Activated CD4-positive, alpha-beta memory T cell treated with anti-CD3 and anti-CD28 coated beads, Interleukin-2, amount 10 ng/mL, durations not matched to agents 7 days and 5 days (primary cell): ENCODE measurements around the gene CAPZB. TPM values are rescaled to one million over a fixed set of nuclear protein-coding genes. Genes with fewer than 3 reads are reported as not detected.
A peak's percentile ranks its signal among the peaks of the same experiment; 100 is the strongest.

Experiments used
- CTCF ChIA-PET: fragments of 350-600 bp; sonication (Branson Sonifier 250); formaldehyde crosslinking; loops from one replicate; lab custom pipeline; 2021; ENCODE audit warnings: antibody characterized with exemption, inconsistent platforms; lab: Charles Lee
- POLR2A ChIA-PET: fragments of 350-600 bp; sonication (Branson Sonifier 250); formaldehyde crosslinking; loops from one replicate; lab custom pipeline; 2021; ENCODE audit warnings: antibody characterized with exemption; lab: Charles Lee
- DNase-seq: peaks from one replicate; pipeline ENCODE4 v3.0.0-alpha.2; 2020
- H3K27ac Mint-ChIP-seq: one replicate; pipeline ENCODE4 v1.8.0; 2021; ENCODE audit warnings: mild to moderate bottlenecking, mixed read lengths
- H3K27me3 Mint-ChIP-seq: one replicate; pipeline ENCODE4 v1.8.0; 2021; ENCODE audit warnings: mixed read lengths
- H3K36me3 Mint-ChIP-seq: one replicate; pipeline ENCODE4 v1.8.0; 2021; ENCODE audit warnings: low read depth, mixed read lengths
- H3K4me1 Mint-ChIP-seq: one replicate; pipeline ENCODE4 v1.8.0; 2021; ENCODE audit warnings: mixed read lengths
- H3K4me3 Mint-ChIP-seq: one replicate; pipeline ENCODE4 v1.8.0; 2021; ENCODE audit warnings: mild to moderate bottlenecking, mixed read lengths
- H3K9me3 Mint-ChIP-seq: one replicate; pipeline ENCODE4 v1.8.0; 2021; ENCODE audit warnings: mixed read lengths
- total RNA-seq, 2 experiments: library from RNA; stranded (reverse); gene quantifications; one replicate each; pipeline ENCODE4 v1.2.3, GENCODE V29; 2021

CAPZB gene
- total RNA-seq, 2 experiments from 2014 or later, result 537 to 565 TPM

- POLR2A ChIA-PET, result interaction anchor here (0.7 to 1.9 kb wide), 14 partner anchors 10 to 256 kb away, joined by 3 to 11 read pairs (median 4); partner anchors contain the start of gene CAPZB
- no peaks in the 10 kb centered on the region for H3K9me3 Mint-ChIP-seq
- H3K36me3 Mint-ChIP-seq, result peaks cover 12% of the 10 kb centered on the region
- peak overlapping the region; percentile 93 for H3K27ac Mint-ChIP-seq
- DNase-seq, result no peak
- peak overlapping the region; percentile 64 for H3K4me3 Mint-ChIP-seq
- H3K4me1 Mint-ChIP-seq, result peaks cover 71% of the 10 kb centered on the region
- no peaks in the 10 kb centered on the region for H3K27me3 Mint-ChIP-seq
- CTCF ChIA-PET, result interaction anchor here (0.7 to 4.4 kb wide), 16 partner anchors 9 to 271 kb away, joined by 3 to 35 read pairs (median 4); partner anchors contain the start of genes CAPZB and NBL1
Observed at GRCh38 chr1:19391596-19391981, 93.8 kb downstream of the CAPZB start.

- peaks cover 12% of the 10 kb centered on the region for H3K36me3 Mint-ChIP-seq
- H3K4me1 Mint-ChIP-seq, result peaks cover 71% of the 10 kb centered on the region
- no peaks in the 10 kb centered on the region for H3K9me3 Mint-ChIP-seq
- no peaks in the 10 kb centered on the region for H3K27me3 Mint-ChIP-seq
- H3K4me3 Mint-ChIP-seq, result peak overlapping the region; percentile 64
- H3K27ac Mint-ChIP-seq, result peak overlapping the region; percentile 93
- DNase-seq, result peak; percentile 67
- POLR2A ChIA-PET, result interaction anchor here (0.7 to 1.9 kb wide), 19 partner anchors 9 to 256 kb away, joined by 3 to 11 read pairs (median 4); partner anchors contain the start of genes CAPZB and UBR4
- CTCF ChIA-PET, result interaction anchor here (0.7 to 4.4 kb wide), 28 partner anchors 10 to 271 kb away, joined by 3 to 35 read pairs (median 4); partner anchors contain the start of genes CAPZB and NBL1
Observed at GRCh38 chr1:19390901-19391595, 94.3 kb downstream of the CAPZB start.

GRCh38 chr1:19390166-19390850, 95.0 kb downstream of the CAPZB start:
- H3K4me3 Mint-ChIP-seq, result peak overlapping the region; percentile 64
- peaks cover 67% of the 10 kb centered on the region for H3K4me1 Mint-ChIP-seq
- ChIA-PET CTCF (interaction anchor here (0.7 to 4.4 kb wide), 28 partner anchors 10 to 272 kb away, joined by 3 to 35 read pairs (median 4); partner anchors contain the start of genes CAPZB and NBL1), POLR2A (interaction anchor here (0.8 to 1.9 kb wide), 18 partner anchors 9 to 257 kb away, joined by 3 to 11 read pairs (median 4); partner anchors contain the start of genes CAPZB and UBR4)
- no peak for DNase-seq
- H3K27me3 Mint-ChIP-seq, result no peaks in the 10 kb centered on the region
- peaks cover 17% of the 10 kb centered on the region for H3K36me3 Mint-ChIP-seq
- H3K27ac Mint-ChIP-seq, result peak overlapping the region; percentile 93
- H3K9me3 Mint-ChIP-seq, result no peaks in the 10 kb centered on the region

GRCh38 chr1:19388980-19389379, 96.4 kb downstream of the CAPZB start:
- H3K4me3 Mint-ChIP-seq, result no peak overlapping the region
- peaks cover 28% of the 10 kb centered on the region for H3K36me3 Mint-ChIP-seq
- H3K27me3 Mint-ChIP-seq, result no peaks in the 10 kb centered on the region
- no peak for DNase-seq
- H3K27ac Mint-ChIP-seq, result no peak overlapping the region
- H3K4me1 Mint-ChIP-seq, result peaks cover 59% of the 10 kb centered on the region
- no peaks in the 10 kb centered on the region for H3K9me3 Mint-ChIP-seq
- POLR2A ChIA-PET, result no interaction called here
- CTCF ChIA-PET, result no interaction called here

GRCh38 chr1:19387045-19387467, 98.3 kb downstream of the CAPZB start:
- ChIA-PET CTCF (no interaction called here), POLR2A (interaction anchor here (1.1 kb wide), 1 partner anchor 100 kb away, joined by 3 read pairs; no protein-coding TSS in a partner anchor)
- Mint-ChIP-seq H3K4me1 (peaks cover 46% of the 10 kb centered on the region), H3K36me3 (peaks cover 35% of the 10 kb centered on the region), H3K4me3 (no peak overlapping the region), H3K27ac (peak overlapping the region; percentile 6), H3K27me3 (no peaks in the 10 kb centered on the region), H3K9me3 (no peaks in the 10 kb centered on the region)
- DNase-seq, result no peak

- Mint-ChIP-seq H3K27ac (no peak overlapping the region), H3K27me3 (no peaks in the 10 kb centered on the region), H3K4me3 (no peak overlapping the region), H3K36me3 (peaks cover 43% of the 10 kb centered on the region), H3K9me3 (no peaks in the 10 kb centered on the region), H3K4me1 (peaks cover 36% of the 10 kb centered on the region)
- ChIA-PET CTCF (no interaction called here), POLR2A (interaction anchor here (1.0 kb wide), 1 partner anchor 100 kb away, joined by 3 read pairs; no protein-coding TSS in a partner anchor)
- DNase-seq, result no peak
Observed at GRCh38 chr1:19385869-19386591, 99.3 kb downstream of the CAPZB start.

GRCh38 chr1:19385221-19385620, 100.1 kb downstream of the CAPZB start:
- H3K9me3 Mint-ChIP-seq, result no peaks in the 10 kb centered on the region
- no peak overlapping the region for H3K4me3 Mint-ChIP-seq
- H3K36me3 Mint-ChIP-seq, result peaks cover 47% of the 10 kb centered on the region
- H3K4me1 Mint-ChIP-seq, result peaks cover 28% of the 10 kb centered on the region
- H3K27me3 Mint-ChIP-seq, result no peaks in the 10 kb centered on the region
- H3K27ac Mint-ChIP-seq, result no peak overlapping the region
- no peak for DNase-seq
- ChIA-PET POLR2A (interaction anchor here (1.0 kb wide), 1 partner anchor 101 kb away, joined by 3 read pairs; no protein-coding TSS in a partner anchor), CTCF (interaction anchor here (1.0 kb wide), 1 partner anchor 197 kb away, joined by 3 read pairs; no protein-coding TSS in a partner anchor)

GRCh38 chr1:19384772-19385187, 100.6 kb downstream of the CAPZB start:
- ChIA-PET CTCF (interaction anchor here (1.0 to 1.5 kb wide), 2 partner anchors 197 to 277 kb away, joined by 3 read pairs; no protein-coding TSS in a partner anchor), POLR2A (interaction anchor here (1.0 kb wide), 1 partner anchor 102 kb away, joined by 3 read pairs; no protein-coding TSS in a partner anchor)
- Mint-ChIP-seq H3K4me3 (no peak overlapping the region), H3K27me3 (no peaks in the 10 kb centered on the region), H3K9me3 (no peaks in the 10 kb centered on the region), H3K27ac (no peak overlapping the region), H3K36me3 (peaks cover 51% of the 10 kb centered on the region), H3K4me1 (peaks cover 26% of the 10 kb centered on the region)
- DNase-seq, result no peak

- no peak for DNase-seq
- Mint-ChIP-seq H3K4me1 (peaks cover 27% of the 10 kb centered on the region), H3K27me3 (no peaks in the 10 kb centered on the region), H3K9me3 (no peaks in the 10 kb centered on the region), H3K27ac (no peak overlapping the region), H3K4me3 (no peak overlapping the region), H3K36me3 (peaks cover 56% of the 10 kb centered on the region)
- CTCF ChIA-PET, result interaction anchor here (1.0 to 1.5 kb wide), 4 partner anchors 10 to 278 kb away, joined by 3 read pairs; no protein-coding TSS in a partner anchor
- POLR2A ChIA-PET, result no interaction called here
Observed at GRCh38 chr1:19384113-19384512, 101.2 kb downstream of the CAPZB start.

- peaks cover 20% of the 10 kb centered on the region for H3K4me1 Mint-ChIP-seq
- DNase-seq, result no peak
- H3K27me3 Mint-ChIP-seq, result no peaks in the 10 kb centered on the region
- CTCF ChIA-PET, result no interaction called here
- peaks cover 62% of the 10 kb centered on the region for H3K36me3 Mint-ChIP-seq
- POLR2A ChIA-PET, result interaction anchor here (3.0 kb wide), 1 partner anchor 9 kb away, joined by 11 read pairs; no protein-coding TSS in a partner anchor
- H3K4me3 Mint-ChIP-seq, result no peak overlapping the region
- no peak overlapping the region for H3K27ac Mint-ChIP-seq
- H3K9me3 Mint-ChIP-seq, result no peaks in the 10 kb centered on the region
Observed at GRCh38 chr1:19382222-19382621, 103.1 kb downstream of the CAPZB start.

- H3K27ac Mint-ChIP-seq, result no peak overlapping the region
- CTCF ChIA-PET, result interaction anchor here (1.1 kb wide), 1 partner anchor 280 kb away, joined by 3 read pairs; no protein-coding TSS in a partner anchor
- POLR2A ChIA-PET, result interaction anchor here (3.0 kb wide), 1 partner anchor 10 kb away, joined by 11 read pairs; no protein-coding TSS in a partner anchor
Observed at GRCh38 chr1:19381261-19381660, 104.1 kb downstream of the CAPZB start.

More at GRCh38 chr1:19381261-19381660, 104.1 kb downstream of the CAPZB start:
- peaks cover 71% of the 10 kb centered on the region for H3K36me3 Mint-ChIP-seq
- no peaks in the 10 kb centered on the region for H3K9me3 Mint-ChIP-seq
- DNase-seq, result no peak
- no peaks in the 10 kb centered on the region for H3K27me3 Mint-ChIP-seq
- no peak overlapping the region for H3K4me3 Mint-ChIP-seq
- peaks cover 18% of the 10 kb centered on the region for H3K4me1 Mint-ChIP-seq
